ENCODE data around the gene PRDM16. TPM values are rescaled to one million over a fixed set of nuclear protein-coding genes. Genes with fewer than 3 reads are reported as not detected.
A peak's percentile ranks its signal among the peaks of the same experiment; 100 is the strongest.

Gene PRDM16
- total RNA-seq, 4 donors from 2014 or later = 0.19 to 1.6 (median 0.36) TPM

DNA sequence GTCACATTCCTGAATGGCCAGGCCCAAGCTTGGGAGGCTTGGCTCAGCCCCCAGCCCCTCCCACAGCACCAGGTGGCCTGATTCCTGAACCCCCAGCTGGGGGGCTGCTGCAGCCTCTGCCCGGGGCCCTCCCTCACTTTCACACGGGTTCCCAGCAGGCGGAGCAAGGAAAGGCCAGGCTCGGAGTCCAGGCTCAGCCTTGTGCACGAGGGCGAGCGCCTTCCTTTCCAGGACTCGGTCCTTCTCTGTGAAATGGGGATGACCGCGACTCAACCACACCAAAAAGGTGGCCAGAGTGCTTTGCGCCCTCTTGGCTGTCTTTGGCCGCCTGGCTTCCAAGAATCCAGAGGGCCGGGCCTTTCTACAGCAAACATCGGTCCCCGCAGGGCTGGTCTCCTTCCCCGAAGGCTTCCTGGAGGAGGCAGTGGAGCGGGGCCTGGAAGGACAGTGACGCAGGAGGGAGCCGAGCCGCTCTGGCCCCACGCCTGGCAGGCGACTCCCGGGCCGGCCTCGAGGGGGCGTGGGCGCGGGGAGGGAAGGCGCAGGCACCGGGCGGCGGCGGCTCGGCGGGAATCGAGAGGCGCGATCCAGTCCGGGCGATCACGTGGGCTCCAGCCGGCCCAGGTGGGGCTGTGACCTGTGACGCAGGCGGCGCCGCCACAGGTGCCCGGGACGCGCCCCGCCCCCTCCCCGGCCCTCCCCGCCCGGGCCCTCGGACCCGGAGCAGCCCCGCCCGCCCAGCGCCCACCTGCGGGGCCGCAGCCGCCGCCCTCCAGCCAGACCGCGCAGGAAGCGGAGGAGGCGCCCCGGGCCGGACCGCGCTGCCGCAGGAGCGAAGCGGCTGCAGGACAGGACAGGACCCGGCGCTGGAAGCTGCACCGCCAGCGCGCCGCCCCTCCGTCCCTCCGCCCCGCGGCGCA, 385.1 kb downstream of the PRDM16 start, which contains the start of gene ARHGEF16:
ARHGEF16 (plus strand) TSS at position 775 of the 920 bp plus-strand sequence. CDS start 8,420 bp downstream, outside the sequence.
- Histone ChIP-seq H3K27me3 (peaks cover 29% of the 10 kb centered on the region), H3K4me3 (peak within 1 kb of the TSS; percentile 61), H3K9me3 (no peaks in the 10 kb centered on the region), H3K27ac (peak within 1 kb of the TSS; percentile 39), H3K4me1 (peaks cover 50% of the 10 kb centered on the region), H3K36me3 (no peaks in the 10 kb centered on the region)
- DNase-seq (ENCODE audit: low spot score in 2 of 2) = no peak
- TF ChIP-seq POLR2A (IDR thresholded peaks at IDR 0.05) = no peak
- no peak for TF ChIP-seq POLR2AphosphoS5 (IDR thresholded peaks at IDR 0.05)
- TF ChIP-seq, protein P1, sequence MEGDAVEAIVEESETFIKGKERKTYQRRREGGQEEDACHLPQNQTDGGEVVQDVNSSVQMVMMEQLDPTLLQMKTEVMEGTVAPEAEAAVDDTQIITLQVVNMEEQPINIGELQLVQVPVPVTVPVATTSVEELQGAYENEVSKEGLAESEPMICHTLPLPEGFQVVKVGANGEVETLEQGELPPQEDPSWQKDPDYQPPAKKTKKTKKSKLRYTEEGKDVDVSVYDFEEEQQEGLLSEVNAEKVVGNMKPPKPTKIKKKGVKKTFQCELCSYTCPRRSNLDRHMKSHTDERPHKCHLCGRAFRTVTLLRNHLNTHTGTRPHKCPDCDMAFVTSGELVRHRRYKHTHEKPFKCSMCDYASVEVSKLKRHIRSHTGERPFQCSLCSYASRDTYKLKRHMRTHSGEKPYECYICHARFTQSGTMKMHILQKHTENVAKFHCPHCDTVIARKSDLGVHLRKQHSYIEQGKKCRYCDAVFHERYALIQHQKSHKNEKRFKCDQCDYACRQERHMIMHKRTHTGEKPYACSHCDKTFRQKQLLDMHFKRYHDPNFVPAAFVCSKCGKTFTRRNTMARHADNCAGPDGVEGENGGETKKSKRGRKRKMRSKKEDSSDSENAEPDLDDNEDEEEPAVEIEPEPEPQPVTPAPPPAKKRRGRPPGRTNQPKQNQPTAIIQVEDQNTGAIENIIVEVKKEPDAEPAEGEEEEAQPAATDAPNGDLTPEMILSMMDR (IDR thresholded peaks at IDR 0.05) = peak in 1 of 2 donors; percentile 52
- TF ChIP-seq EP300 (IDR thresholded peaks at IDR 0.05) = no peak
- WGBS = no CpG with 5 or more reads among the region's 84 CpGs

DNA sequence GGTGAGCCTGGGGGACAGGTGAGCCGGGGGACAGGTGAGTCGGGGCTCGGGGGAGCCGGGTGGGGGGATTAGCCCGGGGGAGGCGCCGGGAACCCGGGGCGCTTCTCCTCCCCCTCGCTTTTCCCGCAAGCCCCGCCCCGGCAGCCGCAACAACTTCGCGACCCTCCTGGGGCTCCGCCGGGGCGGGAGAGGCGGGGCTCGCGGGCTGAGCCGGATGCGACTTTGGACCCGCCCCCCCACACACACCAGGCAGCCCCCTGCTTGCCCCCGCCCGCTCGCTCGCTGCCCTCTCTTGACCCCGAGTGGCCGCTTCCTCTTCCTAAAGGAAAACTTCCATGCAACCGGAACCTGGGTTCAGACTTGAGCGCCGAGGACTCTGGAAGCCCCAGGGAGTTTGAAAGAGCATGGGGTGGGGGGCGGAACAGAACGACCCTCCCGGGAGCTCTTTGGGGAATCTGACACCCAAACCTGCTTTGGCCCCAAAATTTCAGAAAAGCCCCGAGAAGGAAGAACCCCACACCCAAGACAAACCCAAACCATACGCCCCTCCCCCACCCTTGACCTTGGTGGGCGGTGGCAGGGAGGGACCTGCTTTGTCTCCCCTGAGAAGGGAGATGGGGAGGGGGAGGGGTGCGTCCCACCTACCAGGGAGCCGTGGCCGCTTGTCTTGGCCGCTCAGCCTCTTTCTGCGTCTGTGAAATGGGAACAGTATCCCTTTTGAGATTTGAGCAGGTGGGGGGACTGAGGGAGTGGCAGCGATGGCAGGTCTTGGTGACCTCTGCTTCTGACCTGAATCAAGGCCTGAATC, 386.0 kb downstream of the PRDM16 start:
- DNase-seq (ENCODE audit: low spot score in 2 of 2) = no peak
- WGBS = 50% methylated on average over 9 of the region's 46 CpGs
- H3K27ac ChIP-seq = peak overlapping the region; percentile 39
- H3K9me3 ChIP-seq = no peaks in the 10 kb centered on the region
- H3K27me3 ChIP-seq = peaks cover 28% of the 10 kb centered on the region
- H3K4me1 ChIP-seq = peaks cover 58% of the 10 kb centered on the region
- H3K4me3 ChIP-seq = peak overlapping the region; percentile 61
- no peaks in the 10 kb centered on the region for H3K36me3 ChIP-seq
- no peak for TF ChIP-seq POLR2AphosphoS5 (IDR thresholded peaks at IDR 0.05)
- no peak for TF ChIP-seq EP300 (IDR thresholded peaks at IDR 0.05)
- TF ChIP-seq POLR2A (IDR thresholded peaks at IDR 0.05) = no peak
- TF ChIP-seq, protein P1 (IDR thresholded peaks at IDR 0.05) = no peak

DNA sequence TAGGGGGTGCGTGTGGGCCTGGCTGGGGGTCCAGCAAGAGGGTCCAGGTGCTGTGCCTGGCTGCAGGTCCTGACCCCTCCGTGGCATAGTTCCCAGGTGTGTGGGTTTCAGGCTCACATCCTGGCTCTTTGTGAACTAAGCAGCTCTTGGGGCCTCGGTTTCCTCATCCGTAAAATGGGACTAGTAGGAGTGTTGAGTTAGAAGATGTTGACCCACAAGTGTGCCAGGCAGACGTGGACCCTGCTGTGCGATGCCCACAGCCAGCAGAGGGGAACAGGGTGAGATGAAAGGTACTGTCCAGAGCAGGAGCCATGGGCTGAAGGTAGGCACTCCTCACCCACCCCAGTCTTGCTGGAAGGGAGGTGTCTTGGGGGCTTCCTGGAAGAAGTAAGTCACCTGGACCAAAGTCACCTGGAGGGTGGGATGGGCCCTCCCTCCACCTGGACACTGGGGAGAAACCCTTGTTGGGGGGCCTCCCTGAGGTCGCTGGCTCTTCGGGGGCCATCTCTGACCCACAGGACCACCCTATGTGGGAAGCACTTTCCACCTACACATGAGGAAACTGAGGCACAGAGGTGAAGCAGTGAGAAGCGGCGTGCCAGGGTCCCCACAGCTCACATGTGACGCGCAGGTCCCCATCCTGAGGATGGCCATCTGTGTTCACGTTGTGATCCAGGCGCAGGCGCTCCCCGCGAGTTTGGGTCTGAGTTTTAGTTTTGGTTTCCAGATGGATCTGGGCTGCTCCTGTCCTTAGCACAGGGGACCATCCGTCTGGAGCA, 386.9 kb downstream of the PRDM16 start:
- Histone ChIP-seq H3K27ac (no peak overlapping the region), H3K4me3 (no peak overlapping the region), H3K9me3 (no peaks in the 10 kb centered on the region), H3K36me3 (no peaks in the 10 kb centered on the region), H3K27me3 (peaks cover 21% of the 10 kb centered on the region), H3K4me1 (peaks cover 67% of the 10 kb centered on the region)
- TF ChIP-seq, protein P1 (IDR thresholded peaks at IDR 0.05) = no peak
- TF ChIP-seq POLR2A (IDR thresholded peaks at IDR 0.05) (no peak), POLR2AphosphoS5 (IDR thresholded peaks at IDR 0.05) (no peak), EP300 (IDR thresholded peaks at IDR 0.05) (no peak)
- 85% methylated on average over 17 of the region's 18 CpGs for WGBS
- no peak for DNase-seq (ENCODE audit: low spot score in 2 of 2)

DNA sequence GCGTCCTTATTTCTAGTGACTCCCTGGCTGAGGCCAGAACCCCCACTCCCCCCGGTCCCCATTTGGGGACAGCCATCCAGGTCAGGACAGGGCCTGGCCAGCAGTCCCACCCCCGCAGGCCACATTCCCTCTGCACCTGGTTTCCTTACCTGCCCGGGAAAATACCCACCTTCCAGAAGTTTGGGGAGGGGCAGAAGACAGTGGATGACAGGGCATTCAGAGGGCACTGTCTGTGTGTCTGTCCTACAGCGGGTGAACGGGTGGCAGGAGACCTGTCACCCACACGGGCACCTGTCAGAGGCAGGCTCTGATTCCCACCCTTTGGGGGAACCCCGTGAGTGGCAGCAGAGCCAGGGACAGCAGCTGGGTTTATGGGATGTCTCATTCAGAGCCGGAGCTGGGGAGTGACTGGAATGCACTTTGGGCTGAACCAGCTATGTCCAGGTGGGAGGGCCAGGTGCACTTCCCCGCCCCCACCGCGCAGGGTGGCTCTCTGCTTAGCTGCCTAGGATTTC, 387.5 kb downstream of the PRDM16 start:
- TF ChIP-seq POLR2AphosphoS5 (IDR thresholded peaks at IDR 0.05) (no peak), EP300 (IDR thresholded peaks at IDR 0.05) (no peak), POLR2A (IDR thresholded peaks at IDR 0.05) (no peak)
- TF ChIP-seq, protein P1 (IDR thresholded peaks at IDR 0.05) = no peak
- H3K4me3 ChIP-seq = no peak overlapping the region
- H3K9me3 ChIP-seq = no peaks in the 10 kb centered on the region
- DNase-seq (ENCODE audit: low spot score in 2 of 2) = no peak
- H3K36me3 ChIP-seq = no peaks in the 10 kb centered on the region
- H3K27ac ChIP-seq = no peak overlapping the region
- H3K4me1 ChIP-seq = peaks cover 70% of the 10 kb centered on the region
- H3K27me3 ChIP-seq = peaks cover 17% of the 10 kb centered on the region
- 52% methylated on average over 7 of the region's 12 CpGs for WGBS
